ENCODE data around the gene KLB. TPM values are rescaled to one million over a fixed set of nuclear protein-coding genes. Genes with fewer than 3 reads are reported as not detected.
A peak's percentile ranks its signal among the peaks of the same experiment; 100 is the strongest.

The KLB gene
- polyA plus RNA-seq, 1 donor from 2014 or later, result not detected

DNA sequence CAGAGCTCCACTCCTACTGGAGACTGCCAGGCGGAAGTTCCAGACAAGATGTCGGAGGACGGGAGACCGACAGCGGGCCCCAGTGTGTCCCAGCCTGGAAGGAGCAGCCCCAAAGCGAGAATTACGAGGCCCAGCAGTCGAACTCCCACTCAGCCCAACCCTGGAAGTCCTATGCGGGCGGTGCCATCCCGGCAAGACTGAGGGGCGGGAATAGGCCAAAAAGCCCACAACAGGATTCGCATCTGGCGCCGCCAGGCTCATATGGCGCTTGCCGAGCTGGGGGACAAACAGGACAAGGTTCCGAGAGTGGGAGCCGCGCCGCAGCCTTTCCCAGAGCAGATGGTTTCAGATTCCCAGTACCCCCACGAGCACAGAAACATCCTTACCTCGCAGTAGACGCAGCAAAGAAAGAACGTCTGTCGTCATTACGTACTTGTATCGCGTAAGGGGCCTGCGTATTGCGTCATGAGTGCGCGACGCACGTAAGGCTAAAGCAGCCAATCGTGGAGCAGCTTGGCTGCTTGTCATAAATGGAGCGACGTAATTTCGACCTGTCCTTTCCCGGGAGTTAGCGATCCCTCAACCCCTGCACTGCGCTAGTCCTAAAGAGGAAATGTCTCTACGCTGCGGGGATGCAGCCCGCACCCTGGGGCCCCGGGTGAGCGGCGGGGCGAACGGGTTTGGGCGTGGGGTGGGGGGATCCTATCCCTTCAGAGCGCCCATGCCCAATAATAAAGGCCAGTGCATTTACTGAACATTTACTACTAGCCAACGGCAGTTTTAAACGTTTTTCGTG is 52.0 kb downstream of the KLB start, which contains the start of the genes LIAS and RPL9:
TSS of gene LIAS (plus strand) at position 552 of the 796 bp plus-strand sequence. CDS start at position 614, 62 bp downstream.
TSS of gene RPL9 (minus strand) at position 418 of the 796 bp plus-strand sequence. CDS start 483 bp downstream, outside the sequence.
- Histone ChIP-seq H3K9me2 (ENCODE audit: insufficient read depth, low read length) (no peaks in the 10 kb centered on the region), H4K20me1 (ENCODE audit: insufficient read depth) (peaks cover 3% of the 10 kb centered on the region), H3K36me3 (ENCODE audit: insufficient read depth, low read length) (peaks cover 10% of the 10 kb centered on the region), H3K4me3 (ENCODE audit: low read length) (peak within 1 kb of the TSS; percentile 94), H3F3A (ENCODE audit: insufficient read depth, low read length, poor library complexity, severe bottlenecking) (peaks cover 5% of the 10 kb centered on the region), H3K79me2 (replicated peaks; ENCODE audit: insufficient read depth, low read length) (peaks cover 22% of the 10 kb centered on the region), H3K9me3 (ENCODE audit: low read length) (no peaks in the 10 kb centered on the region), H3K9ac (ENCODE audit: low read length) (peak within 1 kb of the TSS; percentile 97), H3K4me2 (ENCODE audit: low read length) (peak within 1 kb of the TSS; percentile 86), H2AFZ (ENCODE audit: low read depth, low read length) (peak within 1 kb of the TSS; percentile 100), H3K27ac (ENCODE audit: low read length) (peak within 1 kb of the TSS; percentile 95), H3K27me3 (ENCODE audit: insufficient read depth, low read depth, low read length) (no peaks in the 10 kb centered on the region)
- peak; percentile 99 for TF ChIP-seq POLR2AphosphoS5 (IDR thresholded peaks at IDR 0.05)
- TF ChIP-seq EZH2 (IDR thresholded peaks at IDR 0.05; ENCODE audit: borderline replicate concordance, insufficient read depth, low read length, poor library complexity, severe bottlenecking), result no peak
- TF ChIP-seq, protein P1, sequence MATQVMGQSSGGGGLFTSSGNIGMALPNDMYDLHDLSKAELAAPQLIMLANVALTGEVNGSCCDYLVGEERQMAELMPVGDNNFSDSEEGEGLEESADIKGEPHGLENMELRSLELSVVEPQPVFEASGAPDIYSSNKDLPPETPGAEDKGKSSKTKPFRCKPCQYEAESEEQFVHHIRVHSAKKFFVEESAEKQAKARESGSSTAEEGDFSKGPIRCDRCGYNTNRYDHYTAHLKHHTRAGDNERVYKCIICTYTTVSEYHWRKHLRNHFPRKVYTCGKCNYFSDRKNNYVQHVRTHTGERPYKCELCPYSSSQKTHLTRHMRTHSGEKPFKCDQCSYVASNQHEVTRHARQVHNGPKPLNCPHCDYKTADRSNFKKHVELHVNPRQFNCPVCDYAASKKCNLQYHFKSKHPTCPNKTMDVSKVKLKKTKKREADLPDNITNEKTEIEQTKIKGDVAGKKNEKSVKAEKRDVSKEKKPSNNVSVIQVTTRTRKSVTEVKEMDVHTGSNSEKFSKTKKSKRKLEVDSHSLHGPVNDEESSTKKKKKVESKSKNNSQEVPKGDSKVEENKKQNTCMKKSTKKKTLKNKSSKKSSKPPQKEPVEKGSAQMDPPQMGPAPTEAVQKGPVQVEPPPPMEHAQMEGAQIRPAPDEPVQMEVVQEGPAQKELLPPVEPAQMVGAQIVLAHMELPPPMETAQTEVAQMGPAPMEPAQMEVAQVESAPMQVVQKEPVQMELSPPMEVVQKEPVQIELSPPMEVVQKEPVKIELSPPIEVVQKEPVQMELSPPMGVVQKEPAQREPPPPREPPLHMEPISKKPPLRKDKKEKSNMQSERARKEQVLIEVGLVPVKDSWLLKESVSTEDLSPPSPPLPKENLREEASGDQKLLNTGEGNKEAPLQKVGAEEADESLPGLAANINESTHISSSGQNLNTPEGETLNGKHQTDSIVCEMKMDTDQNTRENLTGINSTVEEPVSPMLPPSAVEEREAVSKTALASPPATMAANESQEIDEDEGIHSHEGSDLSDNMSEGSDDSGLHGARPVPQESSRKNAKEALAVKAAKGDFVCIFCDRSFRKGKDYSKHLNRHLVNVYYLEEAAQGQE (IDR thresholded peaks at IDR 0.05; ENCODE audit: borderline replicate concordance), result peak; percentile 98
- peak; percentile 82 for TF ChIP-seq EP300 (conservative IDR thresholded peaks at IDR 0.05; ENCODE audit: poor library complexity, severe bottlenecking)
- peak; percentile 97 for TF ChIP-seq TAF1 (IDR thresholded peaks at IDR 0.05; ENCODE audit: low read depth)
- no peak for TF ChIP-seq RAD21 (conservative IDR thresholded peaks at IDR 0.05)
- peak; percentile 88 for TF ChIP-seq MXI1 (conservative IDR thresholded peaks at IDR 0.05; ENCODE audit: poor library complexity, severe bottlenecking)
- peak; percentile 51 for TF ChIP-seq SMC3 (conservative IDR thresholded peaks at IDR 0.05; ENCODE audit: poor library complexity)
- TF ChIP-seq, protein P2, sequence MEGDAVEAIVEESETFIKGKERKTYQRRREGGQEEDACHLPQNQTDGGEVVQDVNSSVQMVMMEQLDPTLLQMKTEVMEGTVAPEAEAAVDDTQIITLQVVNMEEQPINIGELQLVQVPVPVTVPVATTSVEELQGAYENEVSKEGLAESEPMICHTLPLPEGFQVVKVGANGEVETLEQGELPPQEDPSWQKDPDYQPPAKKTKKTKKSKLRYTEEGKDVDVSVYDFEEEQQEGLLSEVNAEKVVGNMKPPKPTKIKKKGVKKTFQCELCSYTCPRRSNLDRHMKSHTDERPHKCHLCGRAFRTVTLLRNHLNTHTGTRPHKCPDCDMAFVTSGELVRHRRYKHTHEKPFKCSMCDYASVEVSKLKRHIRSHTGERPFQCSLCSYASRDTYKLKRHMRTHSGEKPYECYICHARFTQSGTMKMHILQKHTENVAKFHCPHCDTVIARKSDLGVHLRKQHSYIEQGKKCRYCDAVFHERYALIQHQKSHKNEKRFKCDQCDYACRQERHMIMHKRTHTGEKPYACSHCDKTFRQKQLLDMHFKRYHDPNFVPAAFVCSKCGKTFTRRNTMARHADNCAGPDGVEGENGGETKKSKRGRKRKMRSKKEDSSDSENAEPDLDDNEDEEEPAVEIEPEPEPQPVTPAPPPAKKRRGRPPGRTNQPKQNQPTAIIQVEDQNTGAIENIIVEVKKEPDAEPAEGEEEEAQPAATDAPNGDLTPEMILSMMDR (IDR thresholded peaks at IDR 0.05; ENCODE audit: poor library complexity, severe bottlenecking), result peak; percentile 11

DNA sequence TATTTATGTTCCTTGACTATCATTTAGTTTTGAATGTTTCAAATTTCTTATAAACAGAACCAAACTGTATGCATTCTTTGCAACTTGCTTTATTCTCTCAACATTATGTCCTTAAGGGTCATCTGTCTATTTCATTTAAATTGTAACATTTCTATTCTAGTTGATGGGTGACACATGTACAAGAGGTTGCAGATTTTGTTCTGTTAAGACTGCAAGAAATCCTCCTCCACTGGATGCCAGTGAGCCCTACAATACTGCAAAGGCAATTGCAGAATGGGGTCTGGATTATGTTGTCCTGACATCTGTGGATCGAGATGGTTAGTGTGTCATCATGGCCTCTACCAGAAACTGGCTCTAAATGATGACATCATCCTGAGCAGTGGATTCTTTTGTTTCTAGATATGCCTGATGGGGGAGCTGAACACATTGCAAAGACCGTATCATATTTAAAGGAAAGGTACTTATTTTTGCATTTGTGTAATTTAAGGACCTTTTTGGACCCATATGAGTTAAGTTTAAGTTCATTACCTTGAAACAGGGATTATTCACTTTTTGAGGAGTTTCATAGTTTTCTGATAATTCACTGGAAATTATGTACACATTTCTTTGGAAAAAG is 58.3 kb downstream of the KLB start:
- Histone ChIP-seq H4K20me1 (ENCODE audit: insufficient read depth) (no peaks in the 10 kb centered on the region), H3F3A (ENCODE audit: insufficient read depth, low read length, poor library complexity, severe bottlenecking) (no peaks in the 10 kb centered on the region), H3K4me2 (ENCODE audit: low read length) (no peak overlapping the region), H3K9ac (ENCODE audit: low read length) (no peak overlapping the region), H3K27ac (ENCODE audit: low read length) (peak overlapping the region; percentile 26), H3K9me3 (ENCODE audit: low read length) (no peaks in the 10 kb centered on the region), H3K4me3 (ENCODE audit: low read length) (no peak overlapping the region), H3K36me3 (ENCODE audit: insufficient read depth, low read length) (peaks cover 7% of the 10 kb centered on the region), H3K9me2 (ENCODE audit: insufficient read depth, low read length) (no peaks in the 10 kb centered on the region), H2AFZ (ENCODE audit: low read depth, low read length) (no peak overlapping the region), H3K27me3 (ENCODE audit: insufficient read depth, low read depth, low read length) (no peaks in the 10 kb centered on the region), H3K79me2 (replicated peaks; ENCODE audit: insufficient read depth, low read length) (no peaks in the 10 kb centered on the region)
- TF ChIP-seq RAD21 (conservative IDR thresholded peaks at IDR 0.05), result no peak
- no peak for TF ChIP-seq SMC3 (conservative IDR thresholded peaks at IDR 0.05; ENCODE audit: poor library complexity)
- TF ChIP-seq, protein P2 (IDR thresholded peaks at IDR 0.05; ENCODE audit: poor library complexity, severe bottlenecking), result peak; percentile 18
- no peak for TF ChIP-seq POLR2AphosphoS5 (IDR thresholded peaks at IDR 0.05)
- no peak for TF ChIP-seq EZH2 (IDR thresholded peaks at IDR 0.05; ENCODE audit: borderline replicate concordance, insufficient read depth, low read length, poor library complexity, severe bottlenecking)
